TTC549 (cell line): Measurements from ENCODE around the gene DCST1.

Source experiments
- FAIRE-seq: peaks from 2 replicates; lab custom pipeline; 2012; peaks lifted over from hg19 to GRCh38; lab: Jason Lieb, UNC

Gene DCST1

DNA sequence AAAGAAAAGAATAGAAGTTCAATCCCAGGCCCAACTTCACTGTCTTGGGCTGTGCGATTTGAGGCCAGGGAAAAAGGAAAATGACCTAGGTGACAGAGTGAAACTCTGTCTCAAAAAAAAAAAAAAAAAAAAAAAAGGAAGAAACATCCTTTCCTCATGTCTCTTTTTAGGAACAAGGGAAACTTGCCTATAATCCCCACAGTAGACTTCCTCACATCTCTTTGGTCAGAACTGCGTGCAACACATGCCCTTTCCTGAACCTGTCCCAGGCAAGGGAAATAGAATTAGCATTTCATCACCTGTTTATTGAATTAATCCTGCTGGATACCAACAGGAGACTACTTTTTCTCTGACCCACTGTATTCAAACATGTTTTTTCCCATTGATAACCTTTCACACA, 2.3 kb downstream of the DCST1 start:
- no peak for FAIRE-seq

DNA sequence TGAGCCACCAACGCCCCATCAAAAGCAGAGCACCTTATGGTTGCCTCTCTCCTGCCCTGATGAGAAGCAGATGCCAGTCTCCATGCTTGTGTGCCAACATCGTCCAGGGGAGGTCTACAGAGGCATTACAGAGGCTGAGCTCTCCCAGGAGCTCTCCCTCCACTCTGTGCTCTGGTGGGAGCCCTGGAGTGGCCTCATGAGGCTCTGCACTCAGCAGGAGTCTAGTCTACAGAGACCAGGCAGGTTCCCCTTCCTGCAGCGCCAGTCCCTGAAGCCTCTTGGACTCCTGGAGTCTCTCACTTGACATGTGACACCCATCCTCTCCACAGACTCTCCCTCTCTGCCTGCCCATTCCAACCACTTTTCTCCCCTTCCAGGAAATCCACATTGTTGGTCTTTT, 3.4 kb downstream of the DCST1 start:
- no peak for FAIRE-seq

DNA sequence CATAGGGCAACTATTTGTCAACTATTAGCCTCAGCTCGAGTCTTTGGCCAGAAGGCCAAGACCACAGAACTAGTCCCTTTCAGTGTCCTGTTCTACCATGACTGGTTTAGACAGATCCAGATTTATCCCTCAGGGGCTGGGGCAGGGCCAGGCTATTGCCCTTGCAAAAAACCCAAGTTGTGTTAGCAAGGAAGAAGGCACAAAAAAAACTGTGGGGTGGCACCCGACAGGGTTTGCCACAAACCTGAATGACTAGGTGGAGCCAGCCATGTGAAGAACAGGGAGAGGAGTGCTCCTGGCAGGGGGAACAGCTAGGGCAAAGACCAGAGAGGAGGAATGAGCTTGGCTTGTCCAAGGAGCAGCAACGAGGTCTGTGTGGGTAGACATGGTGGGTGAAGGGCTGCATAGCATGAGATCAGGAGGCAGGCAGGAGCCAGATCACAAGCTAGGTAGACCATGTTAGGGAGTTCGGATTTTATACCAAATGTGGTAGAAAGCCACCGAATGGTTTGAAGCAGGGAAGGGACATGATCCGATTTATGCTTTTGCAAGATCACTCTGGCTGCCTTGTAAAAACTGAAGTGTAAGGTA, 4.3 kb downstream of the DCST1 start:
- FAIRE-seq, result no peak

DNA sequence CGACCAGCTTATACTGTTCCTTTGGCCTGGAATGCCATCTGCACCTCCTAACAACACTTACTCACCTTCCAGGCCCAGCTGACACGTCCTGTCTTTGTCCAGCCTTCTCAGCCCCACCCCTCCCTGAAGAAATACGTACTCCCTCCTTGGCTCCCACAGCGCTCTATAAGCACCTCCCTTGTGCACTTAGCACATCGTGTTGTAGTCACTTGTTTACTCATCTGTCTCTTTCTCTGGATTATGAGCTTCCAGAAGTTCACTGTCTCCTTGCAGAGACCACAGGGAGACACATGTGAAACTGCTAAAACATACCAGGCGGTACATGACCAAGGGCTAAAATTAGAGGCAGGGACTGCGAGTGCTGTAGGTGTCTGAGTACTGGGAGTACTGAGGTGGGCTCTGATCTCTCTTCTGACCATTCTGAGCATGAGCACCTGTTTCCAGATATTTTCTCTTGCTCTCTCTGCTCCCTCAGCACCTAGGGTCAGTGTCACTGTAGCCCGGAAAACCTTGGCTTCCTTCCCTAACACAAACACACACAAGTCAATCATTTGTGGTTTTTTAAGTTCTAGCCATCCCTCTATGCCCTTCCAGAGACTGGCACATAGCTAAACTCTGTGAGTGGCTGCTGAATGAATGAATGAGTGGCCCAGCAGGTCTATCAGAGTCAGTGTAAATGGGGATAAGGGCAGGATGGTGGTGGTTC, 5.1 kb downstream of the DCST1 start:
- FAIRE-seq, result no peak

DNA sequence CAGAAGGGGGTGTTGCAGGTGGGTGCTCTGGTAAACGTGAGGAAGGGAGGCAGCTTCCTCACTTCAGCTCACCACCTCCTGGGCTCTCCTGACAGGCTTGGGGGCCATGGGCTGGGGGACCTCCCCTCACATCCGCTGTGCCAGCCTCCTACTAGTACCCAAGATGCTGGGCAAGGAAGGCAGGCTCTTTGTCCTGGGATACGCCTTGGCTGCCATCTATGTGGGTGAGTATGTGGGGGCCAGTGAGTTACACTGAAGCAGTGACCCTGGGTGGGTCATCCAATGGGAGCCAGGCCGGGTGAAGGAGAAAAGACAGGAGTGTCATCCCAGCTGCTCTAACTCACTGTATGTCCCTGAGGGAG, 5.7 kb downstream of the DCST1 start:
- no peak for FAIRE-seq

DNA sequence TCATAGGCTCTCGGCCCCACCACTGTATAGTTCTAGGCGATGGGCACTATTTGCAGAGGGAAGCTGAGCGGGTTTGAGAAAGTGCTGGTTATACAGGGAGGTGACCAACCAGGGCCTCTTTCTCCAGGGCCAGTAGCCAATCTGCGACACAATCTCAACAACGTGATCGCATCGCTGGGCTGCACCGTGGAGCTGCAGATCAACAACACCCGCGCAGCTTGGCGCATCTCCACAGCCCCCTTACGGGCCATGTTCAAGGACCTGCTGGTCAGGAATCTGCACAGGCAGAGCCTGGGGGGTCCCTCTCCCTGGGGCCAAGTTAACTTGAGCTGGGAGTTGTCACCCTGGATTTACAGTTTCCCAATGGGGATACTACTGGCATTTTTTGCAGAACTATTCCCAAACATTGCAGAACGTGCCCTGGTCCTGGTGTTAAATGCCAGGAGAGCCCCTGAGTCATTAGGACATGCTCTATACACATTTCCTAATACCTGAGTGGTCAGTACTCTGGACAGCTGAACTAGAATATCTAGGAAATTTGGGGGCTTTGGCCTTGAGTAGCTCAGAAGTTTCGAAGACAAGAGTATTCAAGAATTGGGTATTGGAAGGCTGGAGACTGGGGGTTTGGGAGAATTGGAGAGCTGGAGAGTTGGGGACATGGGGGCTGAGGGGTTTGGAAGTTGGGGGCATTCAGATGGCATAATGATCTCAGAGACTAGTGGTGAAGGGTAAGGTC, 6.9 kb downstream of the DCST1 start:
- FAIRE-seq, result no peak

DNA sequence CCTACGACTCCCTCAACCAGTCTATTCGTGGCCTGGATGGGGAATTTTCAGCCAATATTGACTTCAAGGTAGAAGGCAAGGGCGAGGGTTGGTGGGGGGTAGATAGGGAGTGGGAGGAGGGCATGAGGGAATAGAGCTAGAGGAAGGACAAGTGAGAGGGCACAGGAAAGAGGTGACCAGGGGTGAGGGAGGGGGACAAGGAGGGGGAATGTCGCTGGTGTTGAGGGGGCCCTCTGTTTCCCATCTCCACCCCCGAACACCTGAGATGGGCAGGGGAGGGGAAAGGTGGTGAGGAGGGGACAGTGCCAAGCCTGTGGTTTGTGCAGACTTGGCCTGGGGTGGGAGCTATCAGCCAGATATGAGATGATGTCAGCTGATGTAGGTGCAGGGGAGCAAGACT, 9.2 kb downstream of the DCST1 start:
- FAIRE-seq, result no peak

DNA sequence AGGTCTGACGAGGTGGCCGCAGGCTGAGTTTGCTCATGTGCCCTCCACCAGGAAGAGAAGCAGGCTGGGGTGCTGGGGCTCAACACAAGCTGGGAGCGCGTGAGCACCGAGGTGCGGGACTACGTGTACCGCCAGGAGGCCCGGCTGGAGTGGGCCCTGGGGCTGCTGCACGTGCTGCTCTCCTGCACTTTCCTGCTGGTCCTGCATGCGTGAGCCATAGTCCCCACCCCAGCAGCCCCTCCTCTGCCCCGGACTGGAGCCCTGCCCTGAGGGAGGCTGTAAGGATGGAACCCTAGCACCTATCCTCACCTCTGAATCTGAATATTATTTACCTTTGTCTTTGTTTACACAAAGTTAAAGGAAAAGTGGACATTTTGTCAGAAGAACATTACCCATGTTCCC, 9.7 kb downstream of the DCST1 start:
- FAIRE-seq, result no peak

DNA sequence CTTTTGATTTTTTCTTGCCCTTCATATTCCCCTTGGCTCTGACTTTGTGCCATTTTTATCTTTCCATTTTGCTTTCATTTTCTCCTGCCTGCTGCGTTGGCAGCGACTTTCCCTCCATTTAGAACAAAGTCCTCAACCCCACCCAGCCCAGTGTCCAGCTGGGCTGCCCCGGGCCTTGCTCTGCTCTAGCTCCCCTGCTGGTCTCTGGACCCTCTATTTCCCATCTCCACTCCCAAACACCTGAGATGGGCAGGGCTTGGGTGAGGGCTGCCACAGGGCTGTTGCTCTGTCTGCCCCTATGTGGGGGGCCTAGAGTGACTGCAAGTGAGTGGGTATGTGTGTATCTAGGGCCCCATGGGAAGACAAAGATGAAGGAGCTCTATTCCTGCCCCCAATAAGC, 10.2 kb downstream of the DCST1 start:
- no peak for FAIRE-seq

DNA sequence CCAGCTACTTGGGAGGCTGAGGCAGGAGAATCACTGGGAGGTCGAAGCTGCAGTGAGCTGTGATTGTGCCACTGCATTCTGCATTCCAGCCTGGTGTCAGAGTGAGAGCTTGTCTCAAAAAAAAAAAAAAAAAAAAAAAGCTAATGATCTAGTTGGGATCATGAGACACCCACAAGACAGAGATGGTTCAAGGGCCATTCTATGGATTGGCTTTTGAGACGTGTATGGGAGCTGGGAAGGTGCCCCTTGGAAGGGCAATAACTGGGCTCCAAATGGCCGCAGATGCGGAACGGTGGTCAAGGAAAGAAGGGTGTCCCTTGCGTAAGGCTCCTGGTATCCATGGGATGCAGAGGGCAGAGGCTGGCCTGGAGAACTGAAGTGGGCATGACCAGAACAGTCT, 10.7 kb downstream of the DCST1 start:
- no peak for FAIRE-seq

DNA sequence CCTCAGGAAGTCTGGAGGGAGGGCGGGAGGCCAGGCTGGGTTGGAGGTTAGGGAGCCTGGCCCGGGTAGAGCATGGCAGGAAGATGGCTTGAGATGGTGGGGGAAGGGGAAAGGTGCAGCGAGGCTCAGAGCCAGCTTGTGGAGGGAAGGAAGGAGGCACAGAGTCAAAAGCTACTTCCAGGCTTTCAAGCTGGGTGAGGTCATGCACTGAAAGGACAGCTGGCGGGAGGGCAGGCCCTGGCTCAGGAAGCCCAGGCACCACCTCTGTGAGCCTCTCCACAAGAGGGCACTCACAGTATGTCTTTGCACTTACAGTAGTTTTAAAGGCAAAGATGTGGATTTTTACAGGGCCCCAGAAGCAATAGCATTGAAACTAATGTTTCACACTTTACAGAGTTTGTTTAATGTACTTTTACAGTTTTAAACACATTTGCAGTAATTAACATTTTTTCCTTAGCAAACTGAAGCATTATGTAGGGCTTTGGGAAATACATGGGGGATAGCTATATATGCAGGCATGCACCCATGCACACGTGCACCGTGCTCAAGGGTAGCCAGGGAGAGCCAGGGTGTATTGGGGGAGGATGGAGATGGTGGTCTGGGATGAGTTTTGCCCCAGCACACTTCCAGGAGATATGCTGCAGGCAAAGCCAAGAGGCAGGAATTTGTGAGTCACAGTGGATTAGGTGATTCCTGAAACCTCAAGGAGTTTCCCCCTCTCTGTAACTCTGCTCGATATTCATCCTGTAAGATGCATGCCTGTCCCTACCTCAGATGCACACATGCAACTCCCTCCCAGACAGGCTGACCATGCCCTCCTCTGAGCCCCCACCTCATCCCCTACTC, 11.4 kb downstream of the DCST1 start:
- FAIRE-seq, result peak; percentile 91

DNA sequence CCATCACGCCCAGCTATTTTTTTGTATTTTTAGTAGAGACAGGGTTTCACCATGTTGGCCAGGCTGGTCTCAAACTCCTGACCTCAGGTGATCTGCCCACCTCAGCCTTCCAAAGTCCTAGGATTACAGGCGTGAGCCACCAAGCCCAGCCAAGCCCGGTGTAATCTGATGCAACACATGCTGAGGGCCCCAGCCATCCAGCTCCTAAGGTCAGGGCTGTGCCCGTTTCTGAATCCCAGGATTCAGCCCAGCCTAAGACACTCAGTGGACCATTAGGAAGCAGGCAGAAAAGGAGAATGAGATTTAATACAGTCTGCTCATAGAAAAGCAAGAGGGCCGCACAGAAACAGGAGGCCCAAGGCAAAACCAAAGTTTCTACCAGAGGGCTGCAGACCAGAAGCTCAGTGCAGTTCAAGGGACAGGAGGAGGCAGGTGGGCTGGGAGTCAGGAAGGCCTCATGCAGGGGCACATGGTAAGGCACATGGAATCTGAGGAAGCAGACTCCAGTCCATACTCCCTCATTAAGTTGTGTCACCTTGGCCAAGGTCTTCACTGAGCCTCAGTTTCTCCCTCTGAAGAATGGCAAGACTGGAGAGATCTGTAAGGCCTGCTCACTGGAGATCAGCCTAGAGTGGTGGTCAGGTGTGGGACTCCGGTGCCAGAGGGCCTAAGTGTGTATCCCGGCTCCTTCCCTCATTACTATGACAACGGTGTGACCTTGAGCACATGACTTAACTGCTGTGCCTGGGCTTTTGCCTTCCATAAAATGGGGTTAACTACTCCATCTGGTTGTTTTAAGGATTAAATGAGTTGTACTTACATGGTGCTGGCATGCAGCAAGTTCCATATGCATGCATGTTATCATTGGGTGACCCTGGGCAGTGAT, 15.1 kb downstream of the DCST1 start:
- FAIRE-seq, result no peak

DNA sequence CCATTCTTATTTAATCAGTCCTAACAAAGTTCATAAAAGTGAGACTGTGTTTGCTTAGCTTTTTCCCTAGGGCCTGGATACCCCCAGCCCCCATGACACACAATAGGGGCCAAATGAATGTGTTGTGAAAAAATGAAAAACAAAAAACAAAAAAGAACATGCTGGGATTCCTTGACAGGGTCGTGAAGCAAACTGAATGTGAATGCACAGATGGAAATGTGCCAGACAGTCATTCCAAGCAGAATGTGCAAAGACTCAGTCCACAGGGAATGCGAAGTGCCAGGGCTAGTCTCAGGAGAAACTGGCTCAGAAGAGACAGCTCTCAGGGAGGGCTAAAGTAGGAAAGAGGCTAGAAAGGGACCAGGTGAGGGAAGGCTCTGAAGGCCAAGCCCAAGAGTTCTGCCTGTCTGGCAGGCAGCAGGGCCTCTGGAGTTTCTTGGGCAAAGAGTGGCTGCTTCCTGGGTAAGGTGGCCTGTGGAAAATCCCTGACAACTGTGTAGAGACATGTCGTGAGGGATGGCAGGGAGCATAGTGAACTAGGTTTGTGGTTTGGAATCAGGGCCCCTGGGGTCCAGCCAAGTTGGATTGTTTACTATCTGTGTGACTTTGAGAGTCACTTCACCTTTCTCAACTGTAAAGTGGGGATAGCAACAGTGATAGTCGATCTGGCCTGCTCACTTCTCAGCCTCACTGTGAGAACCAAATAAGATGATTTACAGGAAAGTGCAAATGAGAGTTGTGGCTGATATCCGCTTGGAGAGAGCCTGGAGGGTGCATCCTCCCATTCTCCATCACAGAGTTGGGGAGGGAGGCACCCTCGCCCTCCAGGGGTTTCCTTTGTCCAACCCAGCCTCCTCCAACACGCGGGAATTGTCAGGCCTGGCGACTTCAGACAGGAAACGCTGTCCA, 16.3 kb downstream of the DCST1 start:
- no peak for FAIRE-seq

DNA sequence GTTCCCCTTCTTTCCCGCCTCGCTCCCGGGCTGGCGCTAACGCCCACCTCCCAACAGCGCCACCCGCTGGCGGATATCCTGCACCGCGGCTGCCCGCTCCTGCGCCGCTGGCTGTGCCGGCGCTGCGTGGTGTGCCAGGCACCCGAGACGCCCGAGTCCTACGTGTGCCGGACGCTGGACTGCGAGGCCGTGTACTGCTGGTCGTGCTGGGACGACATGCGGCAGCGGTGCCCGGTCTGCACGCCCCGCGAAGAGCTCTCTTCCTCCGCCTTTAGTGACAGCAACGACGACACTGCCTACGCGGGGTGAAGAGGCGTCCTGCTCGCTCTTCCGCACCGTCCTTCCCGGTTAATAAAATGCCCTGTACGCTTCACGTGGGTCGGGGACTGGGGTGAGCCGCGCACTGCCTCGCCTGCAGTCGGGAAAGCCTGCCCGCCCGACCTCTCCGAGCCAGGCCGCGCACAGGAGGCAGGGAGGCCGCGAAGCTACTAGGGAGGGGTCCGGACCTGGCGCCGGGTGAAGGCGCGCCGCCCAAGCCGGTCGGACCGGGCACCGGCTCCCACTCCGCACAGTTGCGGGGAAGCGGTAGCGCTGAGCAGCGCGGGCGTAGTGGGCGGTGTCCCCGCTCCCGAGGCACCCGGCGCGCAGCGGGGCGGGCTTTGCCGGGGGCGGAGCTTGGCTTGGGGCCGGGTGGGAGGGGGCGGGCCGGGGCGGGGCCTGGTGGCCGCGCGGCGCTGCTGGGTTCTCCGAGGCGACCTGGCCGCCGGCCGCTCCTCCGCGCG, 17.1 kb downstream of the DCST1 start, which contains the start of gene ADAM15:
TSS of gene ADAM15 (plus strand) at position 757 of the 782 bp plus-strand sequence. CDS start 71 bp downstream, outside the sequence.
- FAIRE-seq, result no peak

DNA sequence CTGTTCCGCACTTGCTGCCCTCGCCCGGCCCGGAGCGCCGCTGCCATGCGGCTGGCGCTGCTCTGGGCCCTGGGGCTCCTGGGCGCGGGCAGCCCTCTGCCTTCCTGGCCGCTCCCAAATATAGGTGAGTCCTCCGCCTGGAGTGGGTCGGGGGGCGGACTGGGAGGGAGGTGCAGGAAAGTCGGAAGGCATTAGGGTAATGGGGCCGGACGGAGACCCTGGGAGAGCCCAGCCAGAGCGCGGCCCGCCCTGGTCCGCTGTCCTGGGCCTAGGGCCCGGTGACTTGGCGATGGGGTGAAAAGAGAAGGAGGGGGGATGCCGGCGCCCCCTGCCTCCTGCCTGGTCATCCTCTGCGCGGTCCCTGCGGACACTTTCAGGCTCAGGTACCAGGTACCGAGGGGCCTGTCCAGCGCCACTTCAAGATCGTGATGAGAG, 17.7 kb downstream of the DCST1 start:
- no peak for FAIRE-seq

DNA sequence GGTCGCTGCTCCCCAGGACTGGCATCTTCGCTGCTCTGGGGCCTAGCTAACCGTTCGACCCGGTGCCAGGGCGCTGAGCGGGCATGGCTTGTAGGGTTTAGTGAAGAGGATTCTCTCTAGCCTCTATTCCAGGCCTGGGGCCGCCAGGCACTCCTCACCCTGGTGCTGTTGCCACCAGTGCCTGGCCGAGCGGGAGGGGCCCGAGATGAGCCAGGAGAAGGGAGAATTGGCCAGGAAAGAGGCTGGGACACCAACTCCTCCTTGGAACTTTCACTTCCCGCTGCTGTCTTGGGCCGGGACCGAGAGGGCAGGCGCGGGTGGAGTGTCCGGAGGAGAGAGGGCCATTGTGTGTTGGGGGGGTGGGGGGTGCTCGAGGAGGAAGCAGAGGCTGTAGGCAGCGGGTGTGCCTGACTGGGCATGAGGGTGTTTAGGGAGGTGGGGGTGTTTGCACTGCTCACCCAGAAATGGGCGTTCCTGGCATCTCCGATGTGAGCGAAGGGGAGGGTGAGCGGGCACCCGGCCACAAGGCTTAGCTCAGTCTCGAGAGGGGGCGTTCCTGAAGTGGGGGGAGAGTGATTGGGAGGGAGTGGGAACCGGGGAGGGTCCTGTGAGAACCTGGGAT, 18.3 kb downstream of the DCST1 start:
- no peak for FAIRE-seq

DNA sequence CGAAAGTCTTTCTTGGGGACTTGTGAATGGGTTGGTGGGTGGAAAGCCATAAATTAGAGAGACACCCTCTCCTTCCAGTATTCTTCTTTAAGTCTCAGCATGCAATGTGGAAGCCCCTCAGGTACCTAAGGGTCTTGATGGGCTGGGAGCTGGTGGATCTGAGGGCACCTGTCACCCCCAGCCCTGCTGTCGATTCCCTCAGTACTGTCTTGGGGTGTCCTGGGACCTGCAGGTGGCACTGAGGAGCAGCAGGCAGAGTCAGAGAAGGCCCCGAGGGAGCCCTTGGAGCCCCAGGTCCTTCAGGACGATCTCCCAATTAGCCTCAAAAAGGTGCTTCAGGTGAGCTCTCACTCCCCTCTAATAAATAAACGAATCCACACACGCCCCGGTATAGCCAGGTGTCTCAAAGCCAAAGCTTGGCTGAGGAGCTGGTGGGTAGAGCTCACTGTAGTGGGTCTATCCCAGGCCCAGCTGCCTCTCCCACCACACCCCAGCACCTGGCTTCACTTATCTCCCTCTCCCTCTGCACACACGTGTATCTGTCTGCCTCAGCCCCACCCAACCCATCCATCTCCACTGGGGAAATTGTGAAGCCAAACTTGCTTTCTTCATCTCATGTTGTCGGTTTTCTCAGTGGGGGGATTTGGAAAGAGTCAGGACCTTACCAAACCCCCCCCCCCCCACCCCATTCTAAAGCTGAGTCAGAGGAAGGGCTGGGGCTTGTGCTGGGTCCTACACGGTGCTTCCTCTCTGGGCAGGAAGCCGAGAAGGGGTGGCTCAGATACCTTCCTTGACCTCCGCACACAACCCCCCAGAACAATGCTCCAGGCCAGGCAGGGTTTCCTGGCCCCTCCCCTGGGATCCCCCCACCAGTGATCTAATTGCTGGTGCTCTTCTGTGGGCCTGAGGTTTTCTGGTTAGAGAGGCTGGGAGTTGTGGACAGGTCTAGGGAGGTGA, 19.1 kb downstream of the DCST1 start:
- FAIRE-seq, result no peak

DNA sequence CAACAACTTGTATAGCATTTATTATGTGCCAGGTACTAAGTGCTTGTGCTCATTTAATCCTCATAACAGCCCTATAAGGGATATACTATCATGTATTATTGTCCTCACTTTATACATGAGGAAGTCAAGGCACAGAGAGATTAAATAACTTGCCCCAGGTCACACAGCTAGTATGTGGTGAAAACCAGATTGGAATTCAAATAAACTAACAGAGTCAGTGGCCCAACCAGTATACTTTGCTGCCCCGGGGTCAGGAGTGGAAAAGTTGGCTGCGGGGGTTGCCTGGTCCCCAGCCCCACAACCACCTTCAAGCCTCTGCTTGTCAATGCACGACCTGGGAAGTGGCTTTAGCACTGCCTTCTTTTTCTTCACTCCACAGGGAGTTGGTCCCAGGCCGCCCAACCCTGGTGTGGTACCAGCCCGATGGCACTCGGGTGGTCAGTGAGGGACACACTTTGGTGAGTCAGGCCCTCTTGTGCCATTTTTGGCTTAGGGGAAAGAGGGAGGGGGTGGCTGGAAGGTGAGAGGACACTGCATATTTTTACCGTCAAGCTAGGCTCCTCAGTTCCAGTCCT, 20.0 kb downstream of the DCST1 start:
- FAIRE-seq, result no peak
